Activated naive CD8-positive, alpha-beta T cell treated with anti-CD3 and anti-CD28 coated beads, Interleukin-2, amount 50 U/mL, for 24 hours (primary cell): ENCODE data around the gene WHAMM.

ENCODE experiments used
- ATAC-seq: fragments of 150-1000 bp; cut with Tn5 transposase; one replicate; pipeline ENCODE4 v1.10.0; 2021
- DNase-seq: peaks from one replicate; pipeline ENCODE4 v3.0.0; 2021
- H3K27ac Mint-ChIP-seq: one replicate; pipeline ENCODE4 v1.8.0; 2021; ENCODE audit warnings: mild to moderate bottlenecking, mixed read lengths
- H3K27me3 Mint-ChIP-seq: one replicate; pipeline ENCODE4 v1.8.0; 2021; ENCODE audit warnings: mixed read lengths
- H3K36me3 Mint-ChIP-seq: one replicate; pipeline ENCODE4 v1.8.0; 2021; ENCODE audit warnings: low read depth, mixed read lengths
- H3K4me1 Mint-ChIP-seq: one replicate; pipeline ENCODE4 v1.8.0; 2021; ENCODE audit warnings: mixed read lengths
- H3K4me3 Mint-ChIP-seq: one replicate; pipeline ENCODE4 v1.8.0; 2021; ENCODE audit warnings: mild to moderate bottlenecking, moderate library complexity, mixed read lengths
- H3K9me3 Mint-ChIP-seq: one replicate; pipeline ENCODE4 v1.8.0; 2021; ENCODE audit warnings: mixed read lengths

WHAMM gene

DNA sequence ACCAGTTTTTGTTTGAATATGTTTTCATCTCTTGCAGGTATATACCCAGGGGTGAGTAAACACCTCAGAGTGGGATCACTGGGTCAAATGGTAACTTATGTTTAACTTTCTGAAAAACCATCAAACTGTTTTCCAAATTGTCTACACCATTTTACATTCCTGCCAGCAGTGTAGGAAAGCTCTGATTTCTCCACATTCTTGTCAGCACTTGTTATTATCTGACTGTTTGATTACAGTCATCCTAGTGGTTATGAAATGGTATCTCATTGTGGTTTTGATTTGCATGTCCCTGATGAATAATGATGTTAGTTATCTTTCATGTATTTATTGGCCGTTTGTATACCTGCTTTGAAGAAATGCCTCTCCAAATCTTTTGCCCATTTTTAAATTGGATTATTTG lies 17.4 kb upstream of the WHAMM start:
- Mint-ChIP-seq H3K27me3 (no peaks in the 10 kb centered on the region), H3K27ac (no peak overlapping the region), H3K4me1 (no peaks in the 10 kb centered on the region), H3K4me3 (no peak overlapping the region), H3K36me3 (no peaks in the 10 kb centered on the region), H3K9me3 (peaks cover 9% of the 10 kb centered on the region)
- ATAC-seq = no peak
- DNase-seq = no peak

DNA sequence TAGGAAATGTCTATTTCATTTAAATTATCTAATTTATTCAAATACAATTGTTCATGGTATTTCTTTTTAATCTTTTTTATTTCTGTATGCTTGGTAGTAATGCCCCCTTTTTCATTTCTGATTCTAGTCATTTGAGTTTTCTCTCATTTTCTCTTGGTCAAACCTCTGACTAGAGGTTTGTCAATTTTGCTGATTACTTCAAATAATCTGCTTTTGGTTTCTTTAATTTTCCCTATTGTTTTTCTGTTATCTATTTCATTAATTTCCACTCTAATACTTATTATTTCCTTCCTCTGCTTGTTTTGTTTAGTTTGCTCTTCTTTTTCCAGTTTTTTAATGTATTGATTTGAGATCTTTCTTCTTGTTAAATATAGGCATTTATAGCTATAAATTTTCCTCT lies 15.7 kb upstream of the WHAMM start:
- Mint-ChIP-seq H3K9me3 (peaks cover 9% of the 10 kb centered on the region), H3K4me1 (no peaks in the 10 kb centered on the region), H3K27ac (no peak overlapping the region), H3K36me3 (no peaks in the 10 kb centered on the region), H3K4me3 (no peak overlapping the region), H3K27me3 (no peaks in the 10 kb centered on the region)
- ATAC-seq = no peak
- no peak for DNase-seq

DNA sequence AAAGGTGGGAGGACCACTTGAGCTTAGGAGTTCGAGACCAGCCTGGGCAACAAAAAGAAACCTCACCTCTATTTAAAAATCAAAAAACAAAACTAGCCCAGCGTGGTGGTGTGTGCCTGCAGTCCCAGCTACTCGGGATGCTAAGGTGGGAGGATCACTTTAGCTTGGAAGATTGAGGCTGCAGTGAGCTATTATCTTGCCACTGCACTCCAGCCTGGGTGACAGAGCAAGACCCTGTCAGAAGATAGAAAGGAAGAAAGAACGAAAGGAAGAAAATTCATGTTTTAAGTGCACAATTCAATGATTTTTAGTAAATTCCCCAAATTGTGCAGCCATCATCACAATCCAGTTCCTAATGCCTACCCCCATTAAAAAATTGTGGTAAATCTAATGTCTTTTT lies 11.3 kb upstream of the WHAMM start:
- no peak for DNase-seq
- Mint-ChIP-seq H3K27ac (no peak overlapping the region), H3K36me3 (no peaks in the 10 kb centered on the region), H3K4me1 (no peaks in the 10 kb centered on the region), H3K27me3 (peaks cover 20% of the 10 kb centered on the region), H3K9me3 (peaks cover 9% of the 10 kb centered on the region), H3K4me3 (no peak overlapping the region)
- no peak for ATAC-seq

DNA sequence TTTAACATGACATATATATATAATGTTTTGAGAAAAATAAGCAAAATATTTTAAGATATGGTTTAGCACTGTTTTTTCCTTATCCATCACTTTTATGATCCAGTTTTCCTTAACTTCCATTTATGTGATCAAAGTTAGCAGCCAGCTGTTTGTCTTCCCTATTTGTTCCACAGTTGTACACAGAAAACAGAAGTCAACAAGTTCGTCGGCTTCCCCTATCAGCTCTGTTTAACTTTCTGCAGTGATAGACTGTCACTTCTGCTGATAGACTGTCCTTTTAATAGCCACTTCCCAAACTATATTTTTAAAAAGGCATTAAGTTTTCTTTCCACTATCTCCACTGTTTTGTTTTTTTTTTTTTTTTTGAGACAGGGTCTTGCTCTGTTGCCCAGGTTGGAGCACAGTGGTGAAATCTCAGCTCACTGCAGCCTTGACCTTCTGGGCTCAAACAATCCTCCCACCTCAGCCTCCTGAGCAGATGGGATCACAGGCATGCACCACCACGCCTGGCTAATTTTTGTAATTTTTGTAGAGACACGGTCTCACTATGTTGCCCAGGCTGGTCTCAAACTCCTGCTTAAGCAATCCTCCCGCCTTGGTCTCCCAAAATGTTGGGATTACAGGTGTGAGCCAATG lies 10.8 kb upstream of the WHAMM start:
- Mint-ChIP-seq H3K27me3 (peaks cover 20% of the 10 kb centered on the region), H3K9me3 (peaks cover 8% of the 10 kb centered on the region), H3K4me3 (no peak overlapping the region), H3K4me1 (no peaks in the 10 kb centered on the region), H3K36me3 (no peaks in the 10 kb centered on the region), H3K27ac (no peak overlapping the region)
- ATAC-seq (no peak), DNase-seq (no peak)

DNA sequence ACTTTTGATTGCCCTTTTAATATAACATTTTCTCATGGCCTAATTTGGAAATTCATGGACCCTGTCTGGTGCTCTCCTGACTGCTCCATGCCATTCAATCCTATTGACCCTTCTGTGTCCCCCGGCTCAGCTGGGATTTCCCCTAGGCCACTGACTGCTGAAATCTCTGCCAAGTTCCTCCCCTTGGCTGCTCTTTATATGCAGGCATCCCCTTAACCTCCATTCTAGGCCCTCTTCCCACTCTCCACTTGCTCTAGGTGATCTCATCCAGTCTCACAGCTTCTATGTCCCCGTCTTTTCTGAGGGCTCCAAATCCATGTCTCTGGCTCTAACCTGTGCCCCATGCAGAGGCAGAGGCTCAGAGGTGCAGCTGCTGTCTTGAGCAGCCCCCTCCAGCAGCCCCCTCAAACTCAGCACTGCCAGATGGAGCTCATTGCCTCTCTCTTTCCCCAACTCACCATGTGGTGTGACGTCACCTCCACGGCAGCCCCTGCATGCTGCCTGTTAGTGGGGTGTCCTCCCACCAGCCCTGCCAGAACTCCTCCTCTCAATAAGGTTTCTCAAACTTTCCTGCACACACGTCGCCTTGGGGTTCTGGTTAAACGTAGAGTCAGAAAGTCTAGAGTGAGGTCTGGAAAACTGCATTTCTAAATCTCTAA lies 10.1 kb upstream of the WHAMM start:
- H3K4me3 Mint-ChIP-seq = no peak overlapping the region
- H3K36me3 Mint-ChIP-seq = no peaks in the 10 kb centered on the region
- no peak for ATAC-seq
- no peaks in the 10 kb centered on the region for H3K4me1 Mint-ChIP-seq
- DNase-seq = no peak
- peaks cover 2% of the 10 kb centered on the region for H3K9me3 Mint-ChIP-seq
- H3K27ac Mint-ChIP-seq = no peak overlapping the region
- peaks cover 22% of the 10 kb centered on the region for H3K27me3 Mint-ChIP-seq

DNA sequence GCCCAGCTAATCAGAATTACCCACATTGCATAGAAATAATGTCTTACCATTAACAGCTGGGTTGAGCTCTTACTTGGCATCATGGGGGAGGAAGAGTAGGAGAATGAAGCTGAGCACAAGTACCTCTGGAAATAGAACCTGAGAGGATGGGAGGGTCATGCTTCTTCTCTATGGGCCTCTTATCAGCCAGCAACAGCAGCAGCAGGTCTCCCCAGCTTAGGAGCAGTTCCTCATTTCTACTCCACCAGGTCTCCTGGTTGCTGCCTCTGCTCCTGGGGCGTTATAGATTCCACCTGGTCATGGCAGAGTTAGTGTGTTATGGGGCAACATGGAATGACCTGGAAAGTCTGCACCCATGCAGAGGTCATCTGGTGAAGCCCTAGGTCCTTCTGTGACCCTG lies 6.9 kb upstream of the WHAMM start:
- H3K9me3 Mint-ChIP-seq = no peaks in the 10 kb centered on the region
- DNase-seq (no peak), ATAC-seq (no peak)
- H3K27ac Mint-ChIP-seq = no peak overlapping the region
- peaks cover 8% of the 10 kb centered on the region for H3K4me1 Mint-ChIP-seq
- H3K27me3 Mint-ChIP-seq = peaks cover 22% of the 10 kb centered on the region
- H3K36me3 Mint-ChIP-seq = no peaks in the 10 kb centered on the region
- H3K4me3 Mint-ChIP-seq = no peak overlapping the region

DNA sequence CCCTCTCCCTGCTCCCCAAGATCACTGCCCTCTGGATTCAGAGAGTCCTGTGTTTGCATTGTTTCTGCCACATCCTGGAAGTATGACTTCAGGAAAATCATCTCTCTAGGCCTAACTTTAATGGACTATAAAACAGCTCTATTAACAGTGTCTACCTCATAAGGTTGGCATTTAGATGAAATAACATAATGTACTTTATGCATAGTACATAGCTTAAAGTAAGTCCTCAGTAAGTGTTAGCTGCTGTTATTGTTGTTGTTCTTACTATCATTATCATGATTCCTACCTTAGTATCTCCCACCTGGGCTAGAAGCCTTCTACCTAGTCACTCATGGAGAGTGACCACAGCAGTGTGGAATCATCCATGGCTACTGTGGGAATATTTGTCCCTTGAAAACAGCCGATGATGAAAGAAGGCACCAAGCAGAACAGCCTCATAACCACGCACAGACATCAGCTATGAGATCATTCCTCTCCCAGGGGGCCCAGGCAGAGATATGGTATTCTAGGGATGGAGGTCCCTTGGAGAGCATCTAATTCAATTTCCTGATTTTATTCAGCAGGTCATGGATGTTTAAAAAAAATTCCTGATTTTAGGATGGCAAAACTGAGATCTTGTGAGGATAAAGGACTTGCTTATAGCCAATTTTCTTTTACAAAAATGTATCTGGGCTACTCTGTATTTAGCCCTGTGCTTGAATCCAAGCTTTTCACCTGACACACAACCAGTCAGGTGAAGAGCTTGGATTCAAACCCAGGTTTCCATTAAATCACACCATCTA lies 5.4 kb upstream of the WHAMM start:
- Mint-ChIP-seq H3K36me3 (no peaks in the 10 kb centered on the region), H3K4me1 (peaks cover 20% of the 10 kb centered on the region), H3K9me3 (no peaks in the 10 kb centered on the region), H3K4me3 (no peak overlapping the region), H3K27ac (no peak overlapping the region), H3K27me3 (peaks cover 22% of the 10 kb centered on the region)
- ATAC-seq (no peak), DNase-seq (no peak)

DNA sequence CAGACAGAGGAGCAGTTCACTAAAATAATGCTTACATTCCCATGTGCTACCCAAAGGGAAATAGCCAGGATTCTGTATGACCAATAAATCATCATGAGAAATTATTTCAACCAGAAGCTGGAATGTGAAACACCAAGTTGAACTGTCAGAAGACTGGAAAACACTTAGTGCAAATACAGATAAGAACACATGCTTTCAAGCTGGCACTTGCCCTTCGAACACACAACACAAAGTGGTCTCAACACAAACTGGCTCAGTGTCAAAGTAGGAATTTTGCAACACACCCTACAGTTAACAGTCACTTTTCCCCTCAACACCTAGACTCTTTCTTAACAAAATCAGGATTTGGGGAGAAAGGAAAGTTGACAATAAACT lies 4.9 kb upstream of the WHAMM start:
- no peak for DNase-seq
- no peak for ATAC-seq
- H3K27me3 Mint-ChIP-seq = peaks cover 16% of the 10 kb centered on the region
- H3K36me3 Mint-ChIP-seq = no peaks in the 10 kb centered on the region
- peaks cover 24% of the 10 kb centered on the region for H3K4me1 Mint-ChIP-seq
- no peak overlapping the region for H3K27ac Mint-ChIP-seq
- no peaks in the 10 kb centered on the region for H3K9me3 Mint-ChIP-seq
- no peak overlapping the region for H3K4me3 Mint-ChIP-seq

DNA sequence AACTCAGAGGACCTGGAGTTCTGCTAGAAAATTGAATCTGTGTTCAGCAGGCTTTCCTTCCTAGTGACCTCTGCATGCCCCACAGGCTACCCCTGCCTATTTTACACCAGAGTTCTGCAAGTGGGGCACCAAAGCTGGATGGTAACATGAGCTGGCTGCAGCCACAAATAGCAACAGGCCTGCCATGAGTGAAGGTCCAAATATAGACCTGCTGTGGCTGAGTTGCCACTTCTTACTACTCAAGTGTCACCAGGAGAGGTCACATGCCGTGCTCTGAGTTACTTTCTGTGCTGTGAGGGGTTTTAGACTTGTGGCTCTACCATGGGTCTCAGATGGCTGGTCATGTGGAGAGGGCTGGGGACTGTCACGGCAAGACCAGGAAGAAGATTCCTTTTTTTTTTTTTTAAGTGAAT lies 3.4 kb upstream of the WHAMM start, which contains the start of gene FSD2:
Gene FSD2, minus strand, starts transcription at position 76 of the 413 bp plus-strand sequence. CDS start 18,679 bp downstream, outside the sequence.
- H3K4me1 Mint-ChIP-seq = peaks cover 31% of the 10 kb centered on the region
- no peak for ATAC-seq
- H3K4me3 Mint-ChIP-seq = no peak within 1 kb of the TSS
- no peaks in the 10 kb centered on the region for H3K9me3 Mint-ChIP-seq
- peaks cover 11% of the 10 kb centered on the region for H3K27me3 Mint-ChIP-seq
- peak; percentile 7 for DNase-seq
- peak within 1 kb of the TSS; percentile 12 for H3K27ac Mint-ChIP-seq
- peaks cover 4% of the 10 kb centered on the region for H3K36me3 Mint-ChIP-seq

DNA sequence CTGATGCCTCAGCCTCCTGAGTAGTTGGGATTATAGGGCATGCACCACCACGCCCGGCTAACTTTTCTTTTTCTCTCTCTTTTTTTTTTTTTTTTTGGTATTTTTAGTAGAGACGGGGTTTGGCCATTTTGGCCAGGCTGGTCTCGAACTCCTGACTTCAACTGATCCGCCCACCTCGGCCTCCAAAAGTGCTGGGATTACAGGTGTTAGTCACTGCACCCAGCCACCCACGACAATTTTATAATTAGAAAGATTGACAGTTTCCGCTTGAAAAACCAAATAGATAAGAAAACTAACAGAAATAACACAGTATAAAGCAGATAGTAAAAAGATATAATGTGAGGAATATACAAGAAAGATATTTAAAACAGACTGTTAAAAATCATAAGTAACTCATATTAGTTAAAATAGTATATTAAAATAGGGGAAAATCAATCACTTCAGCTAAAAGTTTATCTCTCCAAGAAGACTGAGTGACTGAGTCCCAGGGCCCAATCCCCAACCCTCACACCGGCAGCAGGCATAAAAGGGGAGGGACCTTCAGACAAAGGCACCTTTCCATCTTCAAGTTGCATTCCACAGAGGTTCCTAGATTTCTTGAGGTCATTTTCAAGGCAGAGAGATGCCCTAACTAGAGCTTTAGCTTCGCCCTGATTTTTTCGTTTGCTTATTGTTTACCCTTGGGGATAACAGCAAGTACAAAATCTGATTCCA lies 1.4 kb upstream of the WHAMM start:
- ATAC-seq (no peak), DNase-seq (peak; percentile 9)
- no peaks in the 10 kb centered on the region for H3K9me3 Mint-ChIP-seq
- peaks cover 17% of the 10 kb centered on the region for H3K36me3 Mint-ChIP-seq
- H3K4me3 Mint-ChIP-seq = no peak overlapping the region
- peak overlapping the region; percentile 71 for H3K27ac Mint-ChIP-seq
- peaks cover 50% of the 10 kb centered on the region for H3K4me1 Mint-ChIP-seq
- peaks cover 3% of the 10 kb centered on the region for H3K27me3 Mint-ChIP-seq

DNA sequence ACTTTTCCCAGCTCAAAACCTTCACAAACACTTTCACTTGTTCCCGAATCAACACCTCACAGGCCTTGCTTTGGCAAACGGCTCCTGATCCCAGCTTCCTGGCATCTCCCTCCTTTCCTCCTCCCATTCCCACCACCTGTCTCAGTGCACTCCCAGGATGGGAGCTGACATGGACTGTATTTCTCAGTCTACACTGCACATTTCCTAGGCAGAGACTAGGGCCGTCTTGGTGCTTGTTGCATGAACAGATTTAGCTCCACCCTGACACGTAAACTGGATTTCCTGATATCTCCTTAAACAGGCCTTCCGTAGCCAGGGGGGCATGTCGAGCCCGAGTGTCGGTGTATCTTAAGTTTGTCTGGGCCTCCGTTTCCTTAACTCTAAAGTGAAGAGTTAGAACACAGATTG lies 790 bp upstream of the WHAMM start:
- peak overlapping the region; percentile 81 for H3K27ac Mint-ChIP-seq
- H3K27me3 Mint-ChIP-seq = peaks cover 3% of the 10 kb centered on the region
- ATAC-seq (no peak), DNase-seq (no peak)
- no peaks in the 10 kb centered on the region for H3K9me3 Mint-ChIP-seq
- H3K4me1 Mint-ChIP-seq = peaks cover 52% of the 10 kb centered on the region
- peaks cover 20% of the 10 kb centered on the region for H3K36me3 Mint-ChIP-seq
- peak overlapping the region; percentile 71 for H3K4me3 Mint-ChIP-seq

DNA sequence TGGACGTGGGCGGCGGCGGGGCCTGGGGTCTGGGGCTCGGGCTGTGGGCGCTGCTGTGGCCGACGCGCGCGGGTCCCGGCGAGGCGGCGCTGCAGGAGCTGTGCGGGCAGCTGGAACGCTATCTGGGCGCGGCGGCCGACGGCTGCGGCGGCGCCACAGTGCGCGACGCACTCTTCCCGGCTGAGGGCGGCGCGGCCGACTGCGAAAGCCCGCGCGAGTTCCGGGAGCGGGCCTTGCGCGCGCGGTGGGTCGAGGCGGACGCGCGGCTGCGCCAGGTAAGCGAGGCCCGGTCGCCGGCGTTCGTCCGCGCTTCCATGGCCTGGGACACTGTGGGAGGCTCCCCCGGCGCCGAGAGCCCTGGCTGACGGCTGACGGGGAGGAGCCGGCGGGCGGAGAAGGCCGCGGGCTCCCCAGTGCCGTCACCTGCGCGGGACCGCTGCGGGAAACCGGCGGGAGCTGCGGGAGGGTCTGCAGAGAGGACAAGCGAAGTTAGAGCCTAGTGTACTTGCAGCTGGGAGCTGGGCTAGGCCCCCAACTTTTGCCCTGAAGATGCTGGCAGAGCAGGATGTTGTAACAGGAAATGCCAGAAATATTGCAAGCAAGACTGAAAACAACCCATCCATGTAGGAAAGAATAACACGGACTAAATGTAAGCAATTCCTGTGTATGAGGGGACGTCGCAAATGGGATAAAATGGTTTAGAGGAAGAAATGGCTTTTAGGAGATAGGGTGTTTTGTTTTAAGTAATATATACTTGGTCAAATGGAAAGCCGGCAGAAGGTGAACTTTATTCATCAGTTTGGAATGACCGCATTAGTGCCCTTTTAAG lies 847 bp downstream of the WHAMM start:
- Mint-ChIP-seq H3K9me3 (no peaks in the 10 kb centered on the region), H3K4me3 (peak overlapping the region; percentile 95), H3K27me3 (no peaks in the 10 kb centered on the region), H3K27ac (peak overlapping the region; percentile 98), H3K4me1 (peaks cover 59% of the 10 kb centered on the region), H3K36me3 (peaks cover 31% of the 10 kb centered on the region)
- DNase-seq (peak; percentile 50), ATAC-seq (peak; percentile 1)

DNA sequence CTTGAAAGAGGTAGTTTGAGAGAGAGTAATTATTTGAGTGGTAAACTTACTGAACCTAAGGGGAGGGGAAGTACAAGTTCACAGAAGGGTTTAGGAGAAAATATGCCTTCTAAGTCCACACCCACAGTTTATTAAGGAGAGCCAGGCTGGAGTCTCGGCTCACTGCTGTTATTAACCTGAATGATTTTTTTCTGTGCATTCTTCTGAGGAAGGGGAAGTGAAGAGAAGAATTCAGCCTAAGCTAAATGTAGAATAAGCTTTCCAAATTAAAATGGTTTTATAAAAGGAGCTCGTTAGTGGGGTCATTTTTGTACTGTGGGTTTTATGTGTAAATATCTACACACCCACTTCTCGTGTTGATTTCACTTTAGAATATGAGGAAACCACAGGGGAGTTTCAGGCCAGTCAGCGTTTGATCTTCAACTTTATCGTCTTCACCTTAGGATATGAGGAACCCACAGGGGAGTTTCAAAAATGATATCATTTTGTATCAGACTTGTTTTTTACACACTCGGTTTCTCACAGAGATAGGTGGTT lies 1.5 kb downstream of the WHAMM start:
- no peaks in the 10 kb centered on the region for H3K27me3 Mint-ChIP-seq
- peaks cover 62% of the 10 kb centered on the region for H3K4me1 Mint-ChIP-seq
- peak overlapping the region; percentile 95 for H3K4me3 Mint-ChIP-seq
- no peak for ATAC-seq
- peak; percentile 24 for DNase-seq
- H3K27ac Mint-ChIP-seq = peak overlapping the region; percentile 98
- peaks cover 37% of the 10 kb centered on the region for H3K36me3 Mint-ChIP-seq
- H3K9me3 Mint-ChIP-seq = no peaks in the 10 kb centered on the region

DNA sequence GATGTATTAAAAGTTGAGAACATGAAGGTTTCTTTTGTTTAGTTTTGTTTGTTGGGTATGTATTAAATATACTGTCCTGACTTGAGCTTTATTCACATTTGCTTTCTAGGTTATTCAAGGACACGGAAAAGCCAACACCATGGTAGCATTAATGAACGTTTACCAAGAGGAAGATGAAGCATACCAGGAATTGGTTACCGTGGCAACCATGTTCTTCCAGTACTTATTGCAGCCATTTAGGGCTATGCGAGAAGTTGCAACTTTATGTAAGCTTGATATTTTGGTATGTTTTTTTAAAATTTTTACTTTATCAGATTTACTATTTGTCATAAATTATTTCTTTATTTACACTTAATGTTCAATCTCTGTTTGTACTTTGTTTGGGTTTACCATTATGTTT lies 3.6 kb downstream of the WHAMM start:
- peaks cover 53% of the 10 kb centered on the region for H3K4me1 Mint-ChIP-seq
- H3K4me3 Mint-ChIP-seq = no peak overlapping the region
- H3K36me3 Mint-ChIP-seq = peaks cover 47% of the 10 kb centered on the region
- ATAC-seq = no peak
- H3K9me3 Mint-ChIP-seq = no peaks in the 10 kb centered on the region
- no peak for DNase-seq
- no peaks in the 10 kb centered on the region for H3K27me3 Mint-ChIP-seq
- H3K27ac Mint-ChIP-seq = no peak overlapping the region
